WTC11 (cell line): Measurements from ENCODE around the gene CCL26.

Experiments
- CTCF ChIP-seq: fragments of 200-600 bp; IDR thresholded peaks from 2 replicates; pipeline ENCODE4 v1.8.0; 2022; ENCODE audit warnings: antibody characterized with exemption
- ESRRA ChIP-seq: sonication (generic); formaldehyde crosslinking; IDR thresholded peaks from 2 replicates; pipeline ENCODE4 v1.8.1; 2022; ENCODE audit warnings: mild to moderate bottlenecking, missing genetic modification reagents, borderline replicate concordance
- TP53 ChIP-seq: sonication (generic); formaldehyde crosslinking; IDR thresholded peaks from 2 replicates; pipeline ENCODE4 v1.8.1; 2023; ENCODE audit warnings: mild to moderate bottlenecking, missing genetic modification reagents

- TF ChIP-seq TP53 (CRISPR knock-in tag) (no peak), ESRRA (no peak), CTCF (no peak)
Measured at GRCh38 chr7:75813084-75813483, 41.1 kb upstream of the CCL26 start.
